ELR (cell line): ENCODE measurements around the gene PIGS.

Experiments
- DNase-seq: peaks from one replicate; pipeline ENCODE4 v3.0.0-alpha.2; 2015; ENCODE audit warnings: low read depth

PIGS gene

GRCh38 chr17:28506763-28507487 is 64.4 kb downstream of the PIGS start:
- DNase-seq, result no peak

- no peak for DNase-seq
Measured at GRCh38 chr17:28505986-28506665, 65.2 kb downstream of the PIGS start, which contains the start of gene FOXN1. Gene FOXN1, plus strand, starts transcription at chr17:28506348. Its CDS starts 17,622 bp downstream, at chr17:28523970.

GRCh38 chr17:28503420-28503819 is 67.9 kb downstream of the PIGS start:
- DNase-seq, result no peak
